IPS-18a (cell line): ENCODE data around the gene LRRC4B.

Experiments
- H3K27ac ChIP-seq: one replicate; pipeline ENCODE4 v1.5.1; 2013; ENCODE audit warnings: low read length
- H3K27me3 ChIP-seq: one replicate; pipeline ENCODE4 v1.6.1; 2013; ENCODE audit warnings: mild to moderate bottlenecking, low read length; ENCODE audit not compliant: control insufficient read depth, insufficient read depth
- H3K36me3 ChIP-seq: one replicate; pipeline ENCODE4 v1.6.1; 2013; ENCODE audit warnings: low read depth, low read length; ENCODE audit not compliant: control insufficient read depth
- H3K4me1 ChIP-seq: one replicate; pipeline ENCODE4 v1.6.1; 2013; ENCODE audit warnings: low read depth, low read length; ENCODE audit not compliant: control insufficient read depth
- H3K4me3 ChIP-seq: one replicate; pipeline ENCODE4 v1.5.1; 2013; ENCODE audit warnings: low read length
- H3K9ac ChIP-seq: one replicate; pipeline ENCODE4 v1.6.1; 2013; ENCODE audit warnings: mild to moderate bottlenecking, low read length, moderate library complexity
- H3K9me3 ChIP-seq: one replicate; pipeline ENCODE4 v1.6.1; 2013; ENCODE audit warnings: low read depth, low read length; ENCODE audit not compliant: control insufficient read depth

LRRC4B gene

GRCh38 chr19:50549927-50550593 is 18.2 kb downstream of the LRRC4B start:
- no peaks in the 10 kb centered on the region for H3K4me1 ChIP-seq
- no peaks in the 10 kb centered on the region for H3K9me3 ChIP-seq
- no peaks in the 10 kb centered on the region for H3K36me3 ChIP-seq
- H3K4me3 ChIP-seq: no peak overlapping the region
- H3K27me3 ChIP-seq: peaks cover 24% of the 10 kb centered on the region
- no peak overlapping the region for H3K9ac ChIP-seq
- no peak overlapping the region for H3K27ac ChIP-seq

- Histone ChIP-seq H3K27me3 (peaks cover 24% of the 10 kb centered on the region), H3K27ac (no peak overlapping the region), H3K4me3 (no peak overlapping the region), H3K4me1 (no peaks in the 10 kb centered on the region), H3K9ac (no peak overlapping the region), H3K9me3 (no peaks in the 10 kb centered on the region), H3K36me3 (no peaks in the 10 kb centered on the region)
These were observed 18.9 kb downstream of the LRRC4B start for GRCh38 chr19:50549059-50549926.

- no peaks in the 10 kb centered on the region for H3K4me1 ChIP-seq
- H3K27ac ChIP-seq: no peak overlapping the region
- H3K9ac ChIP-seq: no peak overlapping the region
- no peaks in the 10 kb centered on the region for H3K36me3 ChIP-seq
- no peak overlapping the region for H3K4me3 ChIP-seq
- peaks cover 24% of the 10 kb centered on the region for H3K27me3 ChIP-seq
- no peaks in the 10 kb centered on the region for H3K9me3 ChIP-seq
These were observed 19.8 kb downstream of the LRRC4B start for GRCh38 chr19:50548191-50549058.

- H3K4me3 ChIP-seq: no peak overlapping the region
These were observed 20.6 kb downstream of the LRRC4B start for GRCh38 chr19:50547385-50548190.

GRCh38 chr19:50546527-50547221 is 21.6 kb downstream of the LRRC4B start:
- no peak overlapping the region for H3K4me3 ChIP-seq
- peaks cover 8% of the 10 kb centered on the region for H3K27me3 ChIP-seq
- H3K9ac ChIP-seq: no peak overlapping the region
- no peaks in the 10 kb centered on the region for H3K36me3 ChIP-seq
- H3K27ac ChIP-seq: no peak overlapping the region
- no peaks in the 10 kb centered on the region for H3K9me3 ChIP-seq
- no peaks in the 10 kb centered on the region for H3K4me1 ChIP-seq

More at GRCh38 chr19:50547385-50548190, 20.6 kb downstream of the LRRC4B start:
- Histone ChIP-seq H3K9ac (no peak overlapping the region), H3K4me1 (no peaks in the 10 kb centered on the region), H3K27me3 (peaks cover 16% of the 10 kb centered on the region), H3K27ac (no peak overlapping the region), H3K36me3 (no peaks in the 10 kb centered on the region), H3K9me3 (no peaks in the 10 kb centered on the region)

GRCh38 chr19:50542943-50543342 is 25.3 kb downstream of the LRRC4B start:
- H3K9ac ChIP-seq: no peak overlapping the region
- H3K4me1 ChIP-seq: no peaks in the 10 kb centered on the region
- no peak overlapping the region for H3K4me3 ChIP-seq
- no peak overlapping the region for H3K27ac ChIP-seq
- no peaks in the 10 kb centered on the region for H3K36me3 ChIP-seq
- H3K27me3 ChIP-seq: no peaks in the 10 kb centered on the region
- H3K9me3 ChIP-seq: no peaks in the 10 kb centered on the region

GRCh38 chr19:50537769-50538230 is 30.4 kb downstream of the LRRC4B start:
- H3K36me3 ChIP-seq: no peaks in the 10 kb centered on the region
- H3K27ac ChIP-seq: no peak overlapping the region
- H3K9ac ChIP-seq: no peak overlapping the region
- H3K27me3 ChIP-seq: no peaks in the 10 kb centered on the region
- no peak overlapping the region for H3K4me3 ChIP-seq
- no peaks in the 10 kb centered on the region for H3K4me1 ChIP-seq
- peaks cover 2% of the 10 kb centered on the region for H3K9me3 ChIP-seq

GRCh38 chr19:50537306-50537685 is 30.9 kb downstream of the LRRC4B start:
- Histone ChIP-seq H3K9ac (no peak overlapping the region), H3K36me3 (no peaks in the 10 kb centered on the region), H3K27ac (no peak overlapping the region), H3K4me3 (no peak overlapping the region), H3K27me3 (no peaks in the 10 kb centered on the region), H3K4me1 (no peaks in the 10 kb centered on the region), H3K9me3 (peaks cover 3% of the 10 kb centered on the region)

GRCh38 chr19:50536662-50537305 is 31.5 kb downstream of the LRRC4B start:
- Histone ChIP-seq H3K36me3 (no peaks in the 10 kb centered on the region), H3K4me1 (no peaks in the 10 kb centered on the region), H3K27me3 (no peaks in the 10 kb centered on the region), H3K9ac (no peak overlapping the region), H3K27ac (no peak overlapping the region), H3K4me3 (no peak overlapping the region), H3K9me3 (peaks cover 3% of the 10 kb centered on the region)

- peaks cover 3% of the 10 kb centered on the region for H3K9me3 ChIP-seq
- peaks cover 4% of the 10 kb centered on the region for H3K4me1 ChIP-seq
- H3K27me3 ChIP-seq: no peaks in the 10 kb centered on the region
- H3K36me3 ChIP-seq: no peaks in the 10 kb centered on the region
- no peak overlapping the region for H3K27ac ChIP-seq
- H3K4me3 ChIP-seq: no peak overlapping the region
- no peak overlapping the region for H3K9ac ChIP-seq
These were observed 32.5 kb downstream of the LRRC4B start for GRCh38 chr19:50535672-50536187.
